HepG2 (cell line): ENCODE data around the gene CAMK4. TPM values are rescaled to one million over a fixed set of nuclear protein-coding genes. Genes with fewer than 3 reads are reported as not detected.

ENCODE experiments used
- ATAC-seq: fragments of 200-7000 bp; cut with Tn5 transposase; 3 replicates; pipeline ENCODE4 v1.9.1; 2020; ENCODE audit warnings: mild to moderate bottlenecking, moderate library complexity
- BruUV-seq: library from RNA; stranded (reverse); fragments of 400-500 nt; replicated peaks from 2 replicates; lab custom pipeline; 2021; lab: Mats Ljungman, UMichigan
- CTCF ChIA-PET: fragments of 300-600 bp; formaldehyde crosslinking; extraction: SDS; loops from one replicate; lab custom pipeline; 2021; ENCODE audit warnings: low total read pairs, inconsistent platforms, low intra/inter-chr PET ratio; lab: Yijun Ruan, JAX
- POLR2A ChIA-PET: fragments of 350-600 bp; sonication (Branson Sonifier 250); formaldehyde crosslinking; loops from one replicate; lab custom pipeline; 2020; ENCODE audit warnings: antibody characterized with exemption, inconsistent platforms; lab: Yijun Ruan, JAX
- DNase-seq: peaks from one replicate; pipeline ENCODE4 v3.0.0-alpha.2; 2015; ENCODE audit warnings: low spot score
- FAIRE-seq: peaks from 3 replicates; lab custom pipeline; 2011; peaks lifted over from hg19 to GRCh38; lab: Jason Lieb, UNC
- H2AFZ ChIP-seq: one replicate; pipeline ENCODE4 v1.6.1; 2011; ENCODE audit warnings: low read length, inconsistent platforms
- H3K27ac ChIP-seq: fragments of 300-600 bp; 3 replicates; pipeline ENCODE4 v1.8.0; 2011; ENCODE audit warnings: mixed run types, mild to moderate bottlenecking, mixed read lengths, low read length, inconsistent platforms; ENCODE audit not compliant: insufficient read depth; ENCODE audit errors: extremely low read length
- H3K27me3 ChIP-seq, 2 experiments: fragments of 200-600 bp in 1 of 2; 2 replicates in 1 of 2; 3 replicates in 1 of 2; pipeline versions ENCODE4 v1.6.0 to v1.8.0; 2011; ENCODE audit warnings: low read length in 2 of 2, mild to moderate bottlenecking in 2 of 2, moderate library complexity in 2 of 2, inconsistent platforms in 1 of 2; ENCODE audit not compliant: insufficient read depth in 2 of 2, control insufficient read depth in 1 of 2
- H3K36me3 ChIP-seq, 2 experiments: fragments of 200-600 bp in 1 of 2; replicated peaks in 1 of 2; 2 replicates in 1 of 2; 3 replicates in 1 of 2; pipeline versions ENCODE4 v1.5.1 to v1.8.0; 2011; ENCODE audit warnings: low read length in 2 of 2, inconsistent platforms in 1 of 2; ENCODE audit not compliant: insufficient read depth in 2 of 2, control insufficient read depth in 1 of 2
- H3K4me1 ChIP-seq: 2 replicates; pipeline ENCODE4 v1.5.1; 2012; ENCODE audit warnings: low read length, inconsistent platforms; ENCODE audit not compliant: insufficient read depth
- H3K4me2 ChIP-seq: 2 replicates; pipeline ENCODE4 v1.6.0; 2011; ENCODE audit warnings: low read depth, low read length, inconsistent platforms
- H3K4me3 ChIP-seq, 3 experiments: fragments of 200-600 bp in 1 of 3; sonication (generic), shearing (Covaris generic) in 1 of 3; replicated peaks in 1 of 3; 2 replicates each; pipeline ENCODE4 v1.5.1; 2011 to 2016; ENCODE audit warnings: low read length in 3 of 3, inconsistent platforms in 2 of 3, low read depth in 2 of 3, mild to moderate bottlenecking in 2 of 3, control low read depth in 1 of 3, mixed read lengths in 1 of 3; ENCODE audit not compliant: insufficient read depth in 1 of 3
- H3K79me2 ChIP-seq: one replicate; pipeline ENCODE4 v1.6.1; 2011; ENCODE audit warnings: low read length, inconsistent platforms; ENCODE audit not compliant: insufficient read depth
- H3K9ac ChIP-seq: 2 replicates; pipeline ENCODE4 v1.6.0; 2011; ENCODE audit warnings: mild to moderate bottlenecking, low read depth, low read length, inconsistent platforms; ENCODE audit not compliant: insufficient read depth
- H3K9me3 ChIP-seq: 2 replicates; pipeline ENCODE4 v1.5.1; 2012; ENCODE audit warnings: mild to moderate bottlenecking, low read length
- H4K20me1 ChIP-seq: 2 replicates; pipeline ENCODE4 v1.6.0; 2011; ENCODE audit warnings: inconsistent platforms, mild to moderate bottlenecking, low read length, moderate library complexity; ENCODE audit not compliant: insufficient read depth
- E2F1 ChIP-seq: sonication (generic); formaldehyde crosslinking; IDR thresholded peaks from 2 replicates; pipeline ENCODE4 v1.5.0; 2020; ENCODE audit warnings: missing genetic modification reagents
- GRHL1 ChIP-seq: sonication (generic); formaldehyde crosslinking; conservative IDR thresholded peaks from 2 replicates; pipeline ENCODE4 v1.8.0; 2022; ENCODE audit warnings: missing genetic modification reagents
- MAFK ChIP-seq, 2 experiments: IDR thresholded peaks in 1 of 2; conservative IDR thresholded peaks in 1 of 2; 2 replicates each; pipeline ENCODE4 v1.6.1; 2011; ENCODE audit warnings: improper control_type of control experiment in 2 of 2, low read length in 2 of 2
- NCOA5 ChIP-seq: sonication (generic); formaldehyde crosslinking; IDR thresholded peaks from 2 replicates; pipeline ENCODE4 v1.4.0; 2020; ENCODE audit warnings: missing genetic modification reagents
- NR3C1 ChIP-seq: sonication (generic); formaldehyde crosslinking; IDR thresholded peaks from 2 replicates; pipeline ENCODE4 v1.4.0; 2020; ENCODE audit warnings: missing genetic modification reagents
- TEAD3 ChIP-seq: optimal IDR thresholded peaks from 2 replicates; pipeline ENCODE3; 2016; ENCODE audit warnings: borderline replicate concordance
- ZBTB7B ChIP-seq: sonication (generic); formaldehyde crosslinking; IDR thresholded peaks from 2 replicates; pipeline ENCODE4 v1.4.0; 2020; ENCODE audit warnings: missing genetic modification reagents
- ZNF224 ChIP-seq: sonication (generic); formaldehyde crosslinking; IDR thresholded peaks from 2 replicates; pipeline ENCODE4 v1.5.0; 2020; ENCODE audit warnings: mild to moderate bottlenecking, missing genetic modification reagents
- WGBS: methylation state at CpG from one replicate; pipeline ENCODE4 v1.1.6; 2017; ENCODE audit warnings: low lambda C conversion rate; 5-methylcytosine and 5-hydroxymethylcytosine counted together
- in situ Hi-C: cut with HindIII; loops from 2 replicates; pipeline ENCODE4 v1.10.0; 2017; ENCODE audit warnings: low pct_unique_long_range_greater_than_20kb; ENCODE audit not compliant: extremely low pct_ligation_motif_present
- intact Hi-C: fragments of 100-400 bp; cut with micrococcal nuclease; formaldehyde crosslinking; loops from one replicate; pipeline ENCODE4 v1.10.0; 2022; ENCODE audit not compliant: unreplicated experiment
- polyA plus RNA-seq, 8 experiments: library from polyadenylated mRNA; depleted of rRNA in 3 of 8; stranded (reverse) in 7 of 8; unstranded in 1 of 8; fragments of >200 nt; fragmentation: Illumina TruSeq in 4 of 8; extraction: Trizol in 4 of 8; gene quantifications; 2 replicates each; pipeline versions ENCODE4 v1.2.1 to v1.2.3, GENCODE V29; 2011 to 2016; ENCODE audit warnings: low read depth in 4 of 8, missing spikeins in 1 of 8, mixed read lengths in 1 of 8; ENCODE audit not compliant: insufficient read depth in 1 of 8
- total RNA-seq, 5 experiments: library from RNA; depleted of rRNA; stranded (reverse); fragments of >200 nt; fragmentation: Illumina TruSeq; extraction: Trizol; gene quantifications; 2 replicates each; pipeline ENCODE4 v1.2.3, GENCODE V29; 2016; ENCODE audit warnings: low read depth in 1 of 5

CAMK4 gene
- total and polyA plus RNA-seq, 2 of the 13 experiments (the other 11 are each of a cell fraction or from before 2014, with no cell fraction given), result not detected

- TF ChIP-seq GRHL1 (CRISPR knock-in tag), result no peak
- TF ChIP-seq ZNF224, result no peak
These were observed 84.8 kb downstream of the CAMK4 start (continued) for GRCh38 chr5:111308951-111309350.

- ATAC-seq (no peak), FAIRE-seq (no peak)
- no peak overlapping the region for H3K4me3 ChIP-seq
These were observed 85.2 kb downstream of the CAMK4 start for GRCh38 chr5:111309384-111309783.

More at GRCh38 chr5:111309384-111309783, 85.2 kb downstream of the CAMK4 start:
- no peak overlapping the region for H3K27ac ChIP-seq
- BruUV-seq, result no TSS peak
- no peak overlapping the region for H3K9ac ChIP-seq
- H3K4me2 ChIP-seq, result no peak overlapping the region
- no peaks in the 10 kb centered on the region for H3K9me3 ChIP-seq
- TF ChIP-seq TEAD3 (CRISPR knock-in tag) (no peak), NCOA5 (CRISPR knock-in tag) (no peak), ZBTB7B (CRISPR knock-in tag) (no peak), E2F1 (no peak), MAFK (conservative IDR thresholded peaks at IDR 0.05 in 1 of 2, IDR thresholded peaks at IDR 0.05 in 1 of 2; ENCODE audit: low read length in 2 of 2) (no peak), NR3C1 (CRISPR knock-in tag) (no peak)
- 2% methylated on average over 2 of the region's 2 CpGs for WGBS
- ChIA-PET CTCF (no interaction called here), POLR2A (no interaction called here)
- H3K36me3 ChIP-seq, result no peaks in the 10 kb centered on the region
- DNase-seq, result no peak
- intact Hi-C loops, result no loop called here
- in situ Hi-C loops, result no loop called here
- H2AFZ ChIP-seq, result no peak overlapping the region
- no peaks in the 10 kb centered on the region; a peak in 1 of 5 replicates for H3K27me3 ChIP-seq
- no peaks in the 10 kb centered on the region for H4K20me1 ChIP-seq
- H3K79me2 ChIP-seq, result no peaks in the 10 kb centered on the region
- no peaks in the 10 kb centered on the region for H3K4me1 ChIP-seq
